HG03342 (cell line): ENCODE measurements around the gene FAM222B.
"Not testable (repeated sequence)": the region's sequence is repeated elsewhere in the genome, so short reads cannot be mapped to it uniquely, and the experiment has no call there.

Experiments used
- ATAC-seq: cut with Tn5 transposase; IDR thresholded peaks from one replicate; pipeline ENCODE4 v1.9.1; 2021; ENCODE audit warnings: mild to moderate bottlenecking, moderate library complexity; ENCODE audit not compliant: unreplicated experiment

The FAM222B gene

DNA sequence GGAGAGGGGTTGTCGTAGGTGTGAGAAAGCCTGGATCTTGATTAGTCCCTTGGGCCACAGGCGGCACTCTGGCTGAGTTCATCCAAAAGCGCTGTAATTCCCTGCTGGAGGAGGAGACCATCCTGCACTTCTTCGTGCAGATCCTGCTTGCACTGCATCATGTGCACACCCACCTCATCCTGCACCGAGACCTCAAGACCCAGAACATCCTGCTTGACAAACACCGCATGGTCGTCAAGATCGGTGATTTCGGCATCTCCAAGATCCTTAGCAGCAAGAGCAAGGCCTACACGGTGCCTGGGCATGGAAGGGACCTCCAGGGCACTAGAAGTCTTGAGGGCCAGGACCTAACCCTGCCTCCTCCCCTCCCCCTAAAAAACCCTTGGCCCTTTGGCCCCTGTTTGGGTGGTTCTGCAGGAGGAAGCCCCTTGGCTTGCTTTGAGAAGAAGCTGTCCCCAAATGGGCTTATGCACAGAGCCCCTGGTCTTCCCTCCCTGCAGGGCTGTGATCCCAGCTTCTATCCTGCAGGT, 107.8 kb downstream of the FAM222B start:
- ATAC-seq: no peak

DNA sequence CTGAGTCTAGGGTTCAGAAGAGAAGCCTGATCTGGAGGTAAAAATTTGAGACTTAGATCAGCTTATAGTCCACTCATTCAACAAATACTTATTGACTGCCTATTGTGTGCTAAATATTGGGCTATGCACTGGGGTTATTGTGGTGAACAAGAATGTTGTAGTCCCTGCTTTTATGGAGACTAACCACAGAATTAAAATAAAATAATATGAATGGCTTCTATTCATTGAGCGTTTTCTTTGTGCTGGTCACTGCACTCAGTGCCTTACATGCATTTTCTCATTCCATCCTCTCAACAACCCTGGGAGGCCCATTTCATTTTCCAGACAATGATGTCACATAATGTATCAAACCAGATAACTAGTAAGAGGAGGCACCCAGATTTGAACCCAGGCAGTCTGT, 109.2 kb downstream of the FAM222B start:
- no peak for ATAC-seq

DNA sequence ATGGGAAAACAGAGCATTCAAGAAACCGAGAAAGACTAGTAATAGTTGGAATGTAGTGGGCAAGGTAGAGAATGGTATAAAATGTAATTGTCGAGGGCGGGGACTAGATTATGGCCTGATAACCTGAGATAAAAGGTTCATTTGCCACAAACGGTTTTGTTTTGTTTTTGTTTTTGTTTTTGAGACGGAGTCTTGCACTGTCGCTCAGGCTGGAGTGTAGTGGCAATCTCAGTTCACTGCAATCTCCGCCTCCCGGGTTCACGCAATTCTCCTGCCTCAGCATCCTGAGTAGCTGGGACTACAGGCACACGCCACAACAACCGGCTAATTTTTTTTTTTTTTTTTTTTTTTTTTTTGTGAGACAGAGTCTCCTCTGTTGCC, 112.7 kb downstream of the FAM222B start:
- no peak for ATAC-seq

DNA sequence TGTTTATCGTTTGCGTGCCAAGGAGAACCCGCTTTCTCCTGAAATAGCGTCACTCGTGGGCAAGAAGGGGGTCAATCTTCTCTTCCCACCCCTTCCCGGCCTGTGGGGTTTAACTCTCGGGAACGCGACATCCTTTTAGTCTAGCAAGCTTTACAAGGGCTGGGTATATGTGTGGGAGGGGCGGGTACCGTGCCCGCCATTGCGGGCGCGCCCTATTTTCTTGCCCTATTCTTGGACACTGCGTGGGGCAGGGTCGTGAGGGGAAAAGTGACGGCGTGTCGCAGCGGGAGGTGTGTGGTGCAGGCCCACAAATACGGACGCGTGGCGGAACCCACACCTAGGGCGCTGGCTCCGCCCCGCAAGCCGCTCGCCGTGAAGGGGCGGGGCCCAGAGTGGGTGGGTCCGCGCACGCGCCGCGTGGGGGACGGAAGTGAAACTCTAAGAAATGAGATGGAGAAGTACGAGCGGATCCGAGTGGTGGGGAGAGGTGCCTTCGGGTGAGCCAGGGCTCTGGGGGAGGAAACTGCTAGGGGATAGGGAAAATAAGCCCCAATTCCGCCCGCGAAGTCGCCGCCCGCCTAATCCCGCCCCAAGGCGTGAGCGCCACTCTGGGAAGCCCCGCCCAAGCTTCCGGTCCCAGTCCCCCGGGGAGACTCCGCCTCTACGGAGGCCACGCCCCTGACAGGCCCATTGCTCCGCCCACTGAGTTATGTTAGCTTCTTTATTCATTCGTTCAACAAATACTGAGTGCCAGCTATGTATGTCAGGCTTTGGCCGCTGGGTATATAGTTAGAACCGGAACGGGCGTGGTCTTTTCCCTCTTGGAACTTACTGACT, 114.0 kb downstream of the FAM222B start, which contains the start of gene NEK8:
NEK8 (plus strand) TSS at position 425 of the 837 bp plus-strand sequence; CDS start at position 451, 26 bp downstream.
- ATAC-seq: peak; percentile 34

DNA sequence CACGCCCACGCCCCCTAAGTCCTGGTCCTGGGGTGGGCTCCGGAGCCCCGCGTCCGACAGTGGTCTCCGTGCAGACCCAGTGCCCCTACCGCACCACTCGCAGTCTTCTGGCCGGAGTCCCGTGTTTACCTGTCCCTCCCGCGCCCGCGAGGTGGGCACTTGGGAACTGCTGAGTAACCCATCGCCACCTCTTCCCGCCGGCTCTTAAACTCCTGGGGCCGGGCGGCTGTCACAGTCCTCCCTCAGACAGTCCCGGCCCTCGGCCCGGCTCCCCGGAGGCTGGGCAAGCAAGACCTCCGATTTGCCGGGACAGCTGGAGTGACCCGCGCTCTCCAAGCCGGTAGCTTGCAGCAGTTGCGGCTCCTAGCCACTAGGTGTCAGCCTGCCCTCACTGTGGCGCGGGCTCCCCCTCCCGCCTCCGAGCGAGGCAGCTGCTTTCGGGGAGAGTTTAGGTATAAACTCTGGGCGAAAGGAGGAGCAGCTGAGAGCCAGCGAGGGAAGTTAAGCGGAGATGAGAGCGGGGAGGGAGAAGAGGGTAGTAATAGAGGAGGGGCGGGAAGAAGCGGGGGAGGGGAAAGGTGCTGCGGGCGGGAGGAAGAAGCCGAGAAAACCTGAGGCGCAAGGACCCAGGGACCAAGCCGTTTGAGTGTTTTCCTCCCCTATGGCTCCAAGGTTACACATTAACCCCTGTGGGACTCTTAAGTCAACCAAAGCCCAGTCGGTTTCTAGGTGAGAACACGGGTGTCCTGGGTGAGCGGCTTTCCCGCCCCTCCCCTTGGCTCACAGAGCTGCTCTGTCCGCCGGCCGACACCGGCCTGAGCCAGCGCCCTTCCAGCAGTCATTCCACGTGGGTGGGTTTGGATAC, 115.7 kb downstream of the FAM222B start:
- peak; percentile 37 for ATAC-seq

DNA sequence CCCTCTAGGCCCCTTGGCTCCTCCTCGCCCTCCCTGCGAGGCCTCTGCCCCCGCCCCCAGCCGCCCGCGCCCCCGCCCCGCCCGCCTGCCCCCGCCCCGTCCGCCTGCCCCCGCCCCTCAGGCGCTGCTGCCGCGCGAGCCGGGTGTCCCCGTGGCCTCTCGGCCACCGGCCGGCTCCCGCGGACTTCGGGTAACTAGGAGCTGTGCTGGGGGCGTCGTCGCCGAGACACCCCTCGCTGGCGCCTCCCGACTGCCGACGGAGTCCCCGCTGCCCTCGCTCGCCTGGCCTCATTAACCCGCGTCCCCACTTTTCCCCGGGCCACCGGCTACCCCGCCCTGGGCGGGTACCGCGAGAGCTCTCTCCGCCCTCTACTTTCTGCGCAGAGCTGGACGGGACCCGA, 116.4 kb downstream of the FAM222B start, which contains the start of gene TLCD1:
TLCD1 (minus strand) TSS at position 8 of the 401 bp plus-strand sequence. CDS start 136 bp downstream, outside the sequence.
- no peak for ATAC-seq

DNA sequence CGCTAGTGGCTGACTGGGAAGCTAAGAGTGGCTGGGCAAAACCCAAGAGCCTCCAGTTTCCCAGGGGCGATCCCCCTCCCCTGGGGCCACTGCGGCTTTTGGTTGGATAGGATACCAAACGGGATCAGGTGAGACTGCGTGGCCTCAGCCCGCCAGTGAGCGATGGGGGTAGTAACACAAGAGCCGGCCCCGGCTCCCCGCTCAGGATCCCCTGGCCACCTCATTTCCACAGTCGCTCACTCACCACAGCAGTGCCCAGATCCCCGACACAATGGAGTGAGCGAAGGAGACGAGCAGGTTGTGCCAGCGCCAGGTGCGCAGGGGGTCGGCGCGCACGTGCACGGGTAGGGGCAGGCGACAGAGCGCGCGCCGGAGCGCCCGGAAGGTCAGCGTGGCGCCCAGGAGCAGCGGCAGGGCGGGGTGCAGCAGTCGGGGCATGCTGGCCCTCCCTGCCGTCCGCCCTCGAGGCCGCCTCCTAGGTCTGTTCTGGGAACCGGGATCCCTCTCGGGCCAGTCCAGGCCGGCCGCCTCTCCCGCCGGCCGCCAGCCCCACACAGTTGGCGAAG, 116.8 kb downstream of the FAM222B start:
- no peak for ATAC-seq

DNA sequence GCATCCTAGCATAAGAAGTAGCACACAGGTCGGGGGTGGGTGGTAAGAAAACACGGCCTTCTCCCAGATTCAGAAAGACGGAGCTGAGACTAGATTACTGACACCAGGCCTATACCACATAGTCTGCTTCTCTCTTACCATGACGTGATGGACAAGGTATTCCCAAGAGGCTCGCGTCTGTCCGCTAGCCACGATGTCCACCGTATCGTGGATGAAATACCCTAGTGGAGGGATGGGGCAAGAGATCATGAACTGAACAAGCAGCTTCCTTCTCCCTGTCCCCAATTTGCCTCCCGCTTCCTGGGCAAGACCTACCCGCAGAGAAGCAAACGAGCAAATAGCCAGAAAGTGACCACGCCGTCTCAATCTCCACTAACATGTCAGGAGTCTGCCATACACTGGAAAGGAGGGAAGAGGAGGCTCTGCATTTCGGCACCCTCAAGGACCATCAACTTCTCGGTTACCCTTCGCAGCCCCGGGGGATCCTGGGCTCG, 117.4 kb downstream of the FAM222B start:
- no peak for ATAC-seq

DNA sequence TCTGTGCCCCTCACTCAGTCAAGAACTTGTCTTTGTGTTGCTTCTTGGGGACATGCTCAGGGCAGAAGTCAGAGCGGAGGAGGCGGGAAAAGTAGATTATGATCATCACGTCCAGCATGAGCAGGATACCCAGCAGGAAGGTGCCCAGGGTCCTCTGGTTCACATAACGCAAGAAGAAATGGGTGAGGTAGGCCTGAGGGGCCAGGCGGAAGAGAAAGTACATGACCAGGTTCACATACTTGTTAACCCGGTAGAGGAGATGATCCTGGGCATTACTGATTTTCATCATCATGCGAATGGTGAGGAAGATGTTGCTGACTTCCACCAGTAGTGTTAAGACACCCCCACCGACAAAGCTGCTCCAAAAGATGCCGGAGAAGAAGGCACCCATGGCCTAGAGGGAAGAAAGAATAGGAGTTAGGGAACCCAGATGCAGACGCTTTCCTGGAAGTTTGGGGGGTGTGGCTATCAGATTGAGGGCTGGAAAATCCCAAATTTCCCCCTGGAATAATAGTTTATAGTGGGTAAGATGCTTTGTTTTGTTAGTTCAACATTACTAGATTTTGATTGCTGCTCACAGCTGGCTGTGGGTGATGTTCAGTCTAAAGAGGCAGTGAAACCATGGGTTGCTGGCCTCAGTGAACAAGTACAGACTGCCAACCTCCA, 118.0 kb downstream of the FAM222B start:
- no peak for ATAC-seq

DNA sequence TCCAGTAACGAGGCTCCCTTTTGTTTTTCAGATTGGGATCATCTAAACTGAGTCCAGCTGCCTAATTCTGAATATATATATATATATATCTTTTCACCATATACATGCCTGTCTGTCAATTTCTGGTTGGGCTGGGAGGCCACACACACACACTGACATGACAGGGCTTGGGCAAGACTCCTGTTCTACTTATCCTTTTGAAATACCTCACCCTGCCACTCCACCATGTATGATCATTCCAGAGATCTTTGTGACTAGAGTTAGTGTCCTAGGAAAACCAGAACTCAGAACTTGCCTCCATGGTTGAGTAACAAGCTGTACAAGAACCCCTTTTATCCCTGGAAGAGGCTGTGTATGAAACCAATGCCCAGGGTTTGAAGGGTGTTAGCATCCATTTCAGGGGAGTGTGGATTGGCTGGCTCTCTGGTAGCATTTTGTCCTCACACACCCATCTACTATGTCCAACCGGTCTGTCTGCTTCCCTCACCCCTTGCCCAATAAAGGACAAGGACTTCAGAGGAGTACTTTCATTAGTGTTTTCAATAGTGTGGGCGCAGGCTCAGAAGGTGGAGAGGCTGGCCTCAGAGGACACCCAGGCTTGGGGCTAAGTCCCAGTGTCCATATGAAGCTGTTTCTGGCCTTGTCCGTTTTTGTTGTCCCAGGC, 118.6 kb downstream of the FAM222B start:
- ATAC-seq: not testable (repeated sequence)

DNA sequence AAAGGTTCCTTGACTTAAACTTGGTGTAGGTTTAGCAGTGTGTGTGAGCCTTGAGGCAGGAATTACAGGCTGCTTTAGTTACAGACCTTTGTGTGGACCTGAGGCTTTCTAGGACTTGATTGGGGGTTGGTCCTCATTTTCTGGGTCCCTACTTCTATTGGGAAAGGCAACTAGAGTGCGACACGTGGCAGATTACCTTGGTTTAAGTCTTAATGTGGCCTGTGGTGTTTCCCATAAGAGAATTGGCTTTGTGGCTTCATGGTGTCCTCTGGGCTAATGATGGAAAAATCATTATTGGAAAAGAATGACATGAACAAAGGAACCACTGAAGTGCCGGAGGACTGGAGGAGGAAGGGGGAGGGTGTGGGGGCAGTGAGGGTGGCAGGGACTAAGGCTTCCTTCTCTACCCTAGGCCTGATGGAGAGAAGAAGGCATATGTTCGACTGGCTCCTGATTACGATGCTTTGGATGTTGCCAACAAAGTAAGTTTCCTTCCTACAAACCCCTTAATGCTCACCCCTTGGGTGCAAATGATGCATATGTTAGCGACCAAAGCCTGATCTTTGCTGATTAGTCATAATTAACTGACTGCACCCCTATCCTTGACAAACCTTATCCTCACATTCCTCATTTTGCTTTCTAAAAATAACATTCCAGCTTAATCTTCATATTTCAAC, 119.3 kb downstream of the FAM222B start:
- no peak for ATAC-seq

DNA sequence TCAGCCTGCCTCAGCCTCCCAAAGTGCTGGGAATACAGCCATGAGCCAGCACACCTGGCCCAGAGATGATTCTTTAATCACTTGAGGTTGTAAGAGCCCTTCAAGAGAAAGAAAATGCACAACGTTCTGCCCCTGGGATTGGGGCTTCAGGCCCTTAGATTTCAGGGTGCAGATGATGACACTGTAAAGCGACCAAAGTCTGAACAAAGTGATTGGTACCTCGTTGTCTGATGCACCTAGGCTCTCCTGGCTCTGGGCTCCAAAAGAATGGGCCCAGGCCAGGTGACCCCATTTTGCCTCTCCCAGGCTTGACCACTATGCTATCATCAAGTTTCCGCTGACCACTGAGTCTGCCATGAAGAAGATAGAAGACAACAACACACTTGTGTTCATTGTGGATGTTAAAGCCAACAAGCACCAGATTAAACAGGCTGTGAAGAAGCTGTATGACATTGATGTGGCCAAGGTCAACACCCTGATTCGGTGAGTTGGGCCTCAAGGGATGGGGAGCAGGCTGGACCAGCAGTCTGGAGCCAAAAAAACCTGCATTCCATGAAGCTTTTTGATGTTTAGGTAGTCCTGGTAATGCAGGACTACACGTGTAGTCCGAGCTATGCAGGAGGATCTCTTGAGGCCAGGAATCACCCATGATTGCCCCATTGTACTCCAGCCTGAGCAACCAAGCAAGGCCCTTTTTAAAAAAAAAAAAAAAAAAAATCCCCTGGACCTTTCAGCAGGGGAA, 120.0 kb downstream of the FAM222B start:
- no peak for ATAC-seq

DNA sequence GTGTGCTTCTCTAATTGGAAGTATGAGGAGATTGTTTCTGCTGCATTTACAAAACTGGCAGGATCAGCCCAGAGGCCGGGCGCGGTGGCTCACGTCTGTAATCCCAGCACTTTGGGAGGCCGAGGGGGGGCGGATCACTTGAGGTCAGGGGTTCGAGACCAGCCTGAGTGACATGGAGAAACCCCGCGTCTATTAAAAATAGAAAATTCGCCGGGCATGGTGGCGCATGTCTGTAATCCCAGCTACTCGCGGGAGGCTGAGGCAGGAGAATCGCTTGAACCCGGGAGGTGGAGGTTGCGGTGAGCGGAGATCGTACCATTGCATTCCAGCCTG, 121.6 kb downstream of the FAM222B start:
- not testable (repeated sequence) for ATAC-seq

DNA sequence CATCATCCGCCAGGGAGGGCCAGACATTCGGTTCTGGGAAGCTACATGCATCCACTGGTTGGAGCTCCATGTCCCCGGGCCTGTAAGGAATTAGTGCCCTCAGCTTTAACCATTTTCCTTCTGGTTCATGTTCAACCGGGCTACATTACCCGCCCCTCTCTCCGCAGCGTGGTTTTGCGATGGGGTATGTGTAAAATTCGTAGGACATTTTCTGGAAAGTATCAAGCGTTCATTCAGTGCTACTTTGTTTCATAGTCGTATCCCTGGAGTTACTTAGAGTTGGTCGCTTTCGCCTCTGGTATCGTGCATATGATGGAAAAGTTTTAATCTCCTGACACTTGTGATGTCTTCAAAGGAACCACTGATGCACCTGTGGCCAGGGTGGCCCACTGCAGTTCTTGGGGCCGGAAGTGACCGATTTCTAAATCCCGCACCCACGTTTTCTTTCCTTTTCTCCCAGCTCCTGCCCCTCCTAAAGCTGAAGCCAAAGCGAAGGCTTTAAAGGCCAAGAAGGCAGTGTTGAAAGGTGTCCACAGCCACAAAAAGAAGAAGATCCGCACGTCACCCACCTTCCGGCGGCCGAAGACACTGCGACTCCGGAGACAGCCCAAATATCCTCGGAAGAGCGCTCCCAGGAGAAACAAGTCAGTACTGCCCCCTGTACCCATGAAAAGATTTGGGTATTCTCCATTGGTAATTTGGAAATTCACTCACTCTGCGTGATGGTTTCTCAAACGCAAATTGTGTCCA, 122.2 kb downstream of the FAM222B start:
- no peak for ATAC-seq

DNA sequence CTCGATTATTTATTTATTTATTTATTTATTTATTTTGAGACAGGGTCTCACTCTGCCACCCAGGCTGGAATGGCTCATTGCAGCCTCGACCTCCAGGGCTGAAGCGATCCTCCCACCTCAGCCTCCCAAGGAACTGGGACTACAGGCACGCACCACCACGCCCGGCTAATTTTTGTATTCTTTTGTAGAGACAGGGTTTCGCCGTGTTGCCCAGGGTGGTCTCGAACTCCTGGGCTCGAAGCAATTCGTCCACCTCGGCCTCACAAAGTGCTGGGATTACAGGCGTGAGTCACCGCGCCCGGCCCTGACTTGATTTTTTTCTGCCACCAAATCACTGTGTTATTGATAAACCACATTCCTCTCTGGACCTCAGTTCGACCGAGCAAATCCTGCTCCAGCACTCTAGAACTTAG, 123.6 kb downstream of the FAM222B start:
- ATAC-seq: peak; percentile 4

DNA sequence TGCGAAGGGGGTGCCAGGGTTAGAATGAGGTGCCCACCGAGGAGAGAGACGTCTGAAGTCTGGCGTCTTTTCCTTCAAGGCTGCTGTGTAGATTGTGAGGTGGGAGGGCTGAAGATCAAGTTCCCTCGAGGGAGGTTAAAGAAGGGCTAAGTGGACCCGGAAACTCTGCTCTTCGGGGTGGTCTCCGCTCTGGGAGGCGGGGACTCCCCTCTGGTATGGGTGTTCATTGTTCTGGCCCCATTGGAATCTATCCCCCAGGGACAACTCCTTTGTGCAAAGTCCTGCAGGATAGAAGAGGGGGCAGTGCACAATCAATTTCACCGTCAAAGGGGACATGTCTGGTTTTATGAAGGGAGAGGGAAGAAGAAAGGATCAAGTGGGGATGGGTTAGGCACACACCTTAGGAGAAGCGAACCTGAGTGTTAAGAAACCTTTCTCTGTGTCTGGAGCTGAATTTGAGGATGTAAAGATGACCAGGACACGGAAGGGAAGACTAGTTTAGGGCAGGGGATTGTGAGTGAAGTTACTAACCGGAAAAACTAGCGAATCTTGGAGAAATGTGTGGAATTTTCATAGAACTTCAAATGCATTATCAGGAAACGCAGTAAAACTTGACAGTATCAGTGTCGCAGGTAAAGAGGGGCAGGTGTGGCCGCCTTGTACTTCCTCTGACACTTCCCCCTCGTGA, 124.1 kb downstream of the FAM222B start:
- no peak for ATAC-seq

DNA sequence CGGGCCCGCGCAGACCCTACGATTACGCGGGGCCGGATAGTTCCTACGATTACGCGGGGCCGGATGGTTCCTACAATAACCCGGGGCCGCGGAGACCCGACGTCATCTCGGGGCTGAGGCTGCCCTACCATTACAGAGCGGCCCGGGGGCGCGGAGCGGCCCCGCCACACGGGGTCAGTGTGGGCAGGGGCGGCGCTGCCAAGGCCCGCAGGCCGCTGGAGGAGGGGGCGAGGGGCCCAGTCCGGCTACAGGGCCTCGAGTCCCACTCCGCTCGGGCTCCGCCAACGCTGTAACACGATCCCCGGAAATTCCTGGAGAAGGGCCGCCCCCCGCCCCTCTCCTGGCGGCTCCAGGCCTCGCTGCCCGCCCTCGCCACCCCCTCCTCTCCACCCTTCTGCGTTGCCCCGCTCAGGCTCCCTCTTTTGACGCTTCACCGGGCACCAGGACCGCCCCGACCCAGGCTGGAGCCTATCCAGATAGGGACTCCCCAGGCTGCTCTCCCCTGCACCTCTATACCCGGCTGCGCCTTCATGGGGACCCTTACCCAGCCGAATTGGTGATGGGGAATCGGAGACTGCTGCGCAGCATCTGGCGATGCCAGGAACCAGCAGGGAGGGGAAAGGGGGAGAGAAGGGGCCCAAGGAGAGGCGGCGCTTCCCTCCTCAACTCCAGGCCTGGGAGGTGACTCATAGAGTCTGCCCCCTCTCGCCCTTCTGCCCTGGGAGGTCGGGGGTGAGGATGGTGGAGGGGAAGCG, 124.8 kb downstream of the FAM222B start, which contains the start of gene RAB34:
RAB34 (minus strand) TSS at position 291 of the 755 bp plus-strand sequence. CDS start 602 bp downstream, outside the sequence.
- no peak for ATAC-seq
